GM12874 (cell line): ENCODE results near the gene TIMM22.

ENCODE experiments used
- TF ChIP-seq, protein P1 (sequence below): IDR thresholded peaks from 2 replicates; pipeline ENCODE4 v1.5.1; 2011; ENCODE audit warnings: low read depth, mild to moderate bottlenecking, control low read depth, low read length, moderate library complexity; ENCODE audit not compliant: insufficient read depth

The TIMM22 gene

DNA sequence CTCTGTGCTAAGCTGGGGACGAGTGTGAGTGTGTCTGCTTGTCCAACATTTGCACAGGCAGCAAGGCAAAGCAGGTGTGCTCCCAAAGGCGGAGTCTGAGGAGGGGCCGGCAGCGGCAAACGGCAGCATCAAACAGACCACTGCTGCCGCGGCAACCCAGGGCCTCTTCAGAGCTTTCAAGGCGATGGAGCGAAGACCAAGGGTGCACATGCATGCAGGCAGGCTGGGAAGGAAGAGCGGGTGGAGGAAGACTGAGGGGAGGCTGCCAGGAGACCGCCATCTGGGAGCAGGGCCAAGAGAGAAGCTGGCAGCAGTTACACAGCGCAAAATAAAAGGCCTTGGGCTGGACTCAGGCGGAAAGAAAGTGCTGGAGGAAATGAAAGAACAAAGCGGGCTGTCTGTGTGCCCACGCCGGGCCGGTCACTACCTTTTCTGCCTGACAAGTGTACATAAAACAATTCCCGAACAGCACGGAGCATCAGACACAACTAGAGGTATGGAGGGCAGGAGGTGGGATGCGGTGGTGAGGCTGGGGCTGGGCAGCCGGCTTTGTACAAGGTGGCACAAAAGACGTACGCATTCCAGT is 8.5 kb downstream of the TIMM22 start:
- TF ChIP-seq, protein P1, sequence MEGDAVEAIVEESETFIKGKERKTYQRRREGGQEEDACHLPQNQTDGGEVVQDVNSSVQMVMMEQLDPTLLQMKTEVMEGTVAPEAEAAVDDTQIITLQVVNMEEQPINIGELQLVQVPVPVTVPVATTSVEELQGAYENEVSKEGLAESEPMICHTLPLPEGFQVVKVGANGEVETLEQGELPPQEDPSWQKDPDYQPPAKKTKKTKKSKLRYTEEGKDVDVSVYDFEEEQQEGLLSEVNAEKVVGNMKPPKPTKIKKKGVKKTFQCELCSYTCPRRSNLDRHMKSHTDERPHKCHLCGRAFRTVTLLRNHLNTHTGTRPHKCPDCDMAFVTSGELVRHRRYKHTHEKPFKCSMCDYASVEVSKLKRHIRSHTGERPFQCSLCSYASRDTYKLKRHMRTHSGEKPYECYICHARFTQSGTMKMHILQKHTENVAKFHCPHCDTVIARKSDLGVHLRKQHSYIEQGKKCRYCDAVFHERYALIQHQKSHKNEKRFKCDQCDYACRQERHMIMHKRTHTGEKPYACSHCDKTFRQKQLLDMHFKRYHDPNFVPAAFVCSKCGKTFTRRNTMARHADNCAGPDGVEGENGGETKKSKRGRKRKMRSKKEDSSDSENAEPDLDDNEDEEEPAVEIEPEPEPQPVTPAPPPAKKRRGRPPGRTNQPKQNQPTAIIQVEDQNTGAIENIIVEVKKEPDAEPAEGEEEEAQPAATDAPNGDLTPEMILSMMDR: no peak

DNA sequence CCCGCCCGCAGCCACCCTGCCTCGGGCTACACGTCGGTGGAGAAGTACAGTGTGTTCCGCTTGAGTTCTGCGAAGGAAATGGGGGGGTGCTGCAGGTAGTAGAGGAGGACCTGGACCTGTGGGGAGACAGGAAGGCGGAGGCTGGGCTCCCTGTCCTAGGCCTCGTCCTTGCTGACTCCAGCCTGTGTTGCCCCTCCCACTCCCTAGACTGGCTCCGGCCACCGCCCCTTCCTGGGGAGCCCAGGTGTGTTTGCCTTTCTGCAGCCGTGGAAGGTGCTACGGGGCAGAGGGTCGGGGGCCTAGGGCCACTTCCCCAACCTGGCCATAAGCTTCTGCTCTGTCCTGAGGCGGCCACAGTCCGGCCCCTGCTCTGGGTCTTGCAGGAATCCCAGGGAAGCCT is 9.1 kb downstream of the TIMM22 start:
- TF ChIP-seq, protein P1: no peak

DNA sequence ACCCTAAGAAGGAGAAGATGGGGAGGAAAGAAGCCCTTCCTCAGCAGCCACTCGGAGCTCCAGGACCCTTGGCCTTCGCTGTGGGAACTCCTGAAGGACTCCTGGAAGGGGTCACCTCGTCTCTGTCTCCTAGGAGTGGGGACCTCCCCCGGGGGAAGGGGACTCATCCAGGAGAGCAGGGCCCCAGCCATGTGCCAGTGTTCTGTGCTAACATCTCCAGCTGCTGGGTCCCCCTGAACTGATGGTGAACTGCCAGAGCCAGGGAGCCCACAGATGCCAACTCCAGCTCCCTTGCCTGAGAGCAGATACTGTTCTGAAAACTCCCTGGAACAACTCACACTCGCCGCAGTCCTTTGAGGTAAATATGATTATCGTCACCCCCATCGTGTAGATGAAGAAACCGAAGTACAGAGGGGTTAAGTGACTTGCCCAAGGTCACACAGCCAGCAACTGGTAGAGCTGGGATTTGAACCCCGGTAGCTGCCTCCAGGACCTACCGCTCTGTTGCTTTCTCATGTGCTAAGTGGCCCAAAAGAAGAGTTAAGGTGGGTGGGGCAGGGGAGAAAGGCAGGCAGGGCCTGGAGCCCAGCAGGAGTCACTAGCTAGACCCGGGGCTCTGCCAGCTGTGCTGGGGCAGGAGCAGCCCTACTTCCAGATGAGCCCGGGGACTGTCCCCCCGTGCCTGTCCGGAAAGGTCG is 10.5 kb downstream of the TIMM22 start:
- TF ChIP-seq, protein P1: no peak

DNA sequence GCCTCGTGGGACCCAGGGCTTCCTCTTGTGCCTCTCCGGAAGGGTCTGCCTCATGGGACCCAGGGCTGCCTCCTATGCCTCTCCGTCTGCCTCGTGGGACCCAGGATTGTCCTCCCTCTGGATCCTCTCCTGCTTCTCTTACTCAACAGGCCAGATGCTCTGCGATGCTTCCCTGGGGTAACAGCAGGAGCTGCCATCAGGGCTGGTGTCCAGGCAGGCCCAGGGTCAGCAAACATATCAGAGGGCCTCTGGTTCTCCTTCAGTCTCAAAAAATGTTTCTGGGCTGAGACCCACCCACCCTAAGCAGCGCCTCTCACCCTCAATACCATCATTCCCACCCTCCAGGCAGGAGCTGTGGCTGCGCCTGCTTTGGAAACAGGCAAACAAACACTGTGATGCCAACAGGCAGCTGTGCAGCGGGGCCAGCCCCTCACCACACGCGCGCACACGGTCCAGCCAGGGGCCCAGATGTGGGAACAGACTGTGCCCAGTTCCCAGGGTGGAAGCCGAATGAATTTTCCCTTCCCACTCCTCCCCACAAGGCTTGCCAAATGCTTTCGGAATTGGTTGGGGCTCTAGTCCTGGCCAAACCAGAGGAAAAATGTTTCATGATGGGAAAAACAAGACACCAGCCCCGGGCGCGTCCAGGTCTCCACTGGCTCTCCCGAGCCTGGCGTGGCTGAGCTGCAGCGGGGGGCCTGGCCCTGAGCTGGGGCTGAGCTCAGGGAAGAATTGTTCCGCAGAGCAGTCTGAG is 11.3 kb downstream of the TIMM22 start:
- TF ChIP-seq, protein P1: no peak

DNA sequence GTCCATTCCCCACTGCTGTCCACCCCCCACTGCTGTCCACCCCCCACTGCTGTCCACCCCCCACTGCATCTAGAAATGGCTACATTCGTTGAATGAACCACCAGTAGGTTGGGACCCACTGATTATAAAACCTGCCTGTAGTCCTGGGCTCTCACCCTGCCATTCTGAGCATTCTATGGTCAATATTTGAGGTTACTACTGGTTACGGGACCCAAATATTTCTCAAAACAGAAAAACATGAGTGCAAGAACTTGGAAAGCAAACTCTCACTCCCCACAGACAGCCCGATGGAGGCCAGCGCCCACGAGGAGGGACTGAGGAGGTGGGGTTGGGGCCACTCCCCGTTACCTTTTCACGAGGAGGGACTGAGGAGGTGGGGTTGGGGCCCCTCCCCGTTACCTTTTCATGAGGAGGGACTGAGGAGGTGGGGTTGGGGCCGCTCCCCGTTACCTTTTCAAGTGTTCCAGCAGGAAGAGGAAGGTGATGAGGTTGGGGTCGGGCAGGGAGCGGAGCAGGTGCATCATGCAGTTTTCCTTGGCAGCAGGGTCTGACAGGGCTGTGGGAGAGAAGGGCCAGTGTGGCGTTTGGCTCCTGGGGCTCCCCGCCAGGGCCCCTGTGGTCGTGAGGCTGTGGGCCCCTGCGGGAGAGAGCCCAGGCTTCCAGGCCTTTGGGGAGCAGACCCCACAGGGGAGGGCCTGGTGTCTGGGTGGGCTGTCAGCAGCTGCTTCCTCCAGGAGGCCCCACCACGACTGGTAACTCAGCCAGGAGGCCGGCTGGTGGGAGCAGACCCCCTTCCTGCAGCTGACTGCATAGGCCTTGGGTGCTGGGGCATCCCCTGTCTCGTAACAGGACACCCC is 12.5 kb downstream of the TIMM22 start:
- TF ChIP-seq, protein P1: no peak

DNA sequence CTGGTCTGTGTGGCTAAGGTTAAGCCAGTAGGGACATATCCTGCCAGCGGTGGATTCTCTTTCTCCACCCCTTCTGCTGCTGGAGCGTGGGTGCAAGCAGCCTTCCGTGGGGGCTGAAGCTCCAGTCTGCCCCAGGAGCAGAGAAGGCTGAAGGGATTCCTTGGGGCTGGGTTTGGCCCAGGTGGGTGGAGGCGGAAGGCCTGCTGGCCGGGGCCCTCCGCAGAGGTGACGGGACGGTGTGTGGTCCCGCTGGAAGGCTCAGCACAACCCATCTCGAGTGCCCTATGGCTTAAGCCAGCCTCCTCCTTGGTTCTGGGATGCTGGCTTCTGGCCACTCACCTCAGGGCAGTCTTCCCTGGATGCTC is 13.1 kb downstream of the TIMM22 start:
- TF ChIP-seq, protein P1: no peak

DNA sequence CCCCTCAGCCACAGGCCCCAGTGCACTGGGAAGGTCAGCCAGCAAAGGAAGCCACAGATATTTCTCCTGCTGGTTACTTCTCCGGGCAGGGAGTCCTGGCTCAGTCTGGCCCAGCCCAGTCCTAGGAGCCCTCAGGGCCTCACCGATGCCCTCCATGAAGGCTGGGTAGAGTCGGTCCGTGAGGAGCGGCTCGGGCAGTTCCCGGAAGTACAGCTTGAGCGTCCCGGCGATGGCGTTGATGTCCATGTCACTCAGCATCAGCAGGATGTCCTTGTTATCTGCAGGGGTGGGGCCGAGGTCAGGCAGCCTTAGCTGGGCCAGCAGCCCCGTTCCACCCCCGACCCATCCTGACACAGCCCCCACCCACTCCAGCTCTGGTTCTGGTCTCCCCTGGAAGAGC is 13.7 kb downstream of the TIMM22 start:
- TF ChIP-seq, protein P1: no peak
